K562 (cell line): ENCODE measurements around the gene TK1. TPM values are rescaled to one million over a fixed set of nuclear protein-coding genes. Genes with fewer than 3 reads are reported as not detected.

Source experiments
- CBX3 ChIP-seq, 2 experiments: IDR thresholded peaks; 1 replicate in 1 of 2; 2 replicates in 1 of 2; pipeline ENCODE4 v1.6.1; 2012; ENCODE audit warnings: inconsistent platforms in 2 of 2, low read length in 2 of 2, borderline replicate concordance in 1 of 2, control low read depth in 1 of 2
- CBX5 ChIP-seq: IDR thresholded peaks from 2 replicates; pipeline ENCODE4 v1.6.1; 2014; ENCODE audit warnings: low read depth, borderline replicate concordance
- CCNT2 ChIP-seq: IDR thresholded peaks from 2 replicates; pipeline ENCODE4 v1.6.1; 2011; ENCODE audit warnings: borderline replicate concordance, low read depth, mild to moderate bottlenecking, moderate library complexity, mixed read lengths, low read length; ENCODE audit not compliant: insufficient read length; ENCODE audit errors: extremely low read depth
- E2F3 ChIP-seq: fragments of 250-450 bp; sonication (Bioruptor Pico); IDR thresholded peaks from 2 replicates; pipeline ENCODE4 v1.4.0; 2020; ENCODE audit warnings: mild to moderate bottlenecking
- FOXK1 ChIP-seq: sonication (generic); formaldehyde crosslinking; IDR thresholded peaks from 2 replicates; pipeline ENCODE4 v1.8.0; 2022; ENCODE audit warnings: missing genetic modification reagents, mild to moderate bottlenecking, borderline replicate concordance
- FOXK2 ChIP-seq, 2 experiments: fragments of 450-650 bp; IDR thresholded peaks in 1 of 2; conservative IDR thresholded peaks in 1 of 2; 2 replicates each; pipeline ENCODE4 v1.6.1; 2016; ENCODE audit warnings: low read depth in 2 of 2, mild to moderate bottlenecking in 1 of 2
- HMGN3 ChIP-seq: IDR thresholded peaks from 2 replicates; pipeline ENCODE4 v1.6.1; 2011; ENCODE audit warnings: borderline replicate concordance, low read depth, mild to moderate bottlenecking, mixed read lengths, low read length; ENCODE audit not compliant: insufficient read length; ENCODE audit errors: extremely low read depth
- L3MBTL2 ChIP-seq: fragments of 450-650 bp; IDR thresholded peaks from 2 replicates; pipeline ENCODE4 v1.6.1; 2016; ENCODE audit warnings: mild to moderate bottlenecking, moderate library complexity
- MEF2D ChIP-seq: conservative IDR thresholded peaks from 2 replicates; pipeline ENCODE4 v1.6.1; 2016; ENCODE audit warnings: low read depth, missing genetic modification characterization, missing compliant biosample characterization
- NELFE ChIP-seq: IDR thresholded peaks from 2 replicates; pipeline ENCODE4 v1.6.1; 2011; ENCODE audit warnings: mild to moderate bottlenecking; ENCODE audit not compliant: insufficient read depth, insufficient read length
- NONO ChIP-seq, 2 experiments: fragments of 200-400 bp in 1 of 2; fragments of 450-650 bp in 1 of 2; formaldehyde crosslinking in 1 of 2; IDR thresholded peaks; 2 replicates each; pipeline ENCODE4 v1.6.1; 2017; ENCODE audit warnings: low read depth in 2 of 2, mild to moderate bottlenecking in 2 of 2, moderate library complexity in 2 of 2, low read length in 1 of 2
- PKNOX1 ChIP-seq: fragments of 450-650 bp; IDR thresholded peaks from 2 replicates; pipeline ENCODE4 v1.6.1; 2016
- POLR2H ChIP-seq: IDR thresholded peaks from 2 replicates; pipeline ENCODE4 v1.6.1; 2016; ENCODE audit warnings: missing genetic modification characterization, low read depth, mild to moderate bottlenecking, control low read depth, missing compliant biosample characterization, moderate library complexity
- PRMT5 ChIP-seq: sonication (generic); formaldehyde crosslinking; IDR thresholded peaks from 2 replicates; pipeline ENCODE4 v1.5.0; 2020; ENCODE audit warnings: missing genetic modification reagents
- SRSF3 ChIP-seq: fragments of 200-400 bp; formaldehyde crosslinking; IDR thresholded peaks from 2 replicates; pipeline ENCODE4 v1.6.1; 2016; ENCODE audit warnings: mild to moderate bottlenecking, low read length, moderate library complexity; ENCODE audit not compliant: insufficient read depth
- SUPT5H ChIP-seq: fragments of 450-650 bp; IDR thresholded peaks from 2 replicates; pipeline ENCODE4 v1.6.1; 2016
- TRIM28 ChIP-seq: fragments of 450-650 bp; IDR thresholded peaks from 2 replicates; pipeline ENCODE4 v1.6.1; 2017
- YBX1 ChIP-seq: fragments of 450-650 bp; IDR thresholded peaks from 2 replicates; pipeline ENCODE4 v1.7.1; 2016; ENCODE audit warnings: mild to moderate bottlenecking
- ZNF124 ChIP-seq: sonication (generic); formaldehyde crosslinking; IDR thresholded peaks from 2 replicates; pipeline ENCODE4 v1.8.1; 2022; ENCODE audit warnings: missing genetic modification reagents
- ZNF3 ChIP-seq: fragments of 250-450 bp; sonication (Bioruptor Pico); IDR thresholded peaks from 2 replicates; pipeline ENCODE4 v1.5.0; 2021; ENCODE audit warnings: mild to moderate bottlenecking, moderate library complexity
- ZNF444 ChIP-seq: fragments of 250-450 bp; sonication (Bioruptor Pico); IDR thresholded peaks from 2 replicates; pipeline ENCODE4 v1.4.0; 2020; ENCODE audit warnings: mild to moderate bottlenecking, moderate library complexity
- ZNF586 ChIP-seq: fragments of 450-650 bp; formaldehyde crosslinking; conservative IDR thresholded peaks from 2 replicates; pipeline ENCODE4 v1.4.0; 2020; ENCODE audit warnings: mild to moderate bottlenecking, moderate library complexity
- ZNF589 ChIP-seq: fragments of 200-800 bp; sonication (Bioruptor generic); IDR thresholded peaks from 2 replicates; pipeline ENCODE4 v1.6.1; 2016; ENCODE audit warnings: low read depth, missing genetic modification characterization, missing compliant biosample characterization
- ZNF717 ChIP-seq: fragments of 250-450 bp; sonication (Bioruptor Pico); IDR thresholded peaks from 2 replicates; pipeline ENCODE4 v1.5.0; 2021
- polyA plus RNA-seq, 8 experiments: library from polyadenylated mRNA; depleted of rRNA in 4 of 8; stranded (reverse) in 5 of 8; unstranded in 3 of 8; fragments of >200 nt; fragmentation: Nextera tagmentation in 2 of 8; fragmentation: Illumina TruSeq in 1 of 8; extraction: Ambion mirVana in 2 of 8; extraction: Trizol in 1 of 8; gene quantifications; 2 replicates each; pipeline versions ENCODE4 v1.2.1 to v1.2.3, GENCODE V29; 2011 to 2014; ENCODE audit warnings: inconsistent platforms in 1 of 8, missing spikeins in 1 of 8
- total RNA-seq, 7 experiments: library from RNA; depleted of rRNA in 6 of 7; stranded (reverse); fragments of >200 nt in 6 of 7; fragmentation: Illumina TruSeq in 2 of 7; extraction: Trizol in 2 of 7; gene quantifications; 2 replicates each; pipeline versions ENCODE4 v1.2.1 to v1.2.3, GENCODE V29; 2011 to 2021; ENCODE audit warnings: low replicate concordance in 1 of 7
- TF ChIP-seq, protein P1 (sequence below): sonication (generic); formaldehyde crosslinking; IDR thresholded peaks from 2 replicates; pipeline ENCODE4 v1.8.0; 2022; ENCODE audit warnings: mild to moderate bottlenecking, missing genetic modification reagents
- TF ChIP-seq, protein P2 (sequence below): fragments of 250-450 bp; sonication (Bioruptor Pico); IDR thresholded peaks from 2 replicates; pipeline ENCODE4 v1.8.0; 2021; ENCODE audit warnings: borderline replicate concordance, mild to moderate bottlenecking, moderate library complexity; ENCODE audit not compliant: poor library complexity, severe bottlenecking

TK1 gene
- total and polyA plus RNA-seq, 9 of the 15 experiments (the other 6 are each of a cell fraction or from before 2014, with no cell fraction given): 8.4 to 280 (median 103) TPM

DNA sequence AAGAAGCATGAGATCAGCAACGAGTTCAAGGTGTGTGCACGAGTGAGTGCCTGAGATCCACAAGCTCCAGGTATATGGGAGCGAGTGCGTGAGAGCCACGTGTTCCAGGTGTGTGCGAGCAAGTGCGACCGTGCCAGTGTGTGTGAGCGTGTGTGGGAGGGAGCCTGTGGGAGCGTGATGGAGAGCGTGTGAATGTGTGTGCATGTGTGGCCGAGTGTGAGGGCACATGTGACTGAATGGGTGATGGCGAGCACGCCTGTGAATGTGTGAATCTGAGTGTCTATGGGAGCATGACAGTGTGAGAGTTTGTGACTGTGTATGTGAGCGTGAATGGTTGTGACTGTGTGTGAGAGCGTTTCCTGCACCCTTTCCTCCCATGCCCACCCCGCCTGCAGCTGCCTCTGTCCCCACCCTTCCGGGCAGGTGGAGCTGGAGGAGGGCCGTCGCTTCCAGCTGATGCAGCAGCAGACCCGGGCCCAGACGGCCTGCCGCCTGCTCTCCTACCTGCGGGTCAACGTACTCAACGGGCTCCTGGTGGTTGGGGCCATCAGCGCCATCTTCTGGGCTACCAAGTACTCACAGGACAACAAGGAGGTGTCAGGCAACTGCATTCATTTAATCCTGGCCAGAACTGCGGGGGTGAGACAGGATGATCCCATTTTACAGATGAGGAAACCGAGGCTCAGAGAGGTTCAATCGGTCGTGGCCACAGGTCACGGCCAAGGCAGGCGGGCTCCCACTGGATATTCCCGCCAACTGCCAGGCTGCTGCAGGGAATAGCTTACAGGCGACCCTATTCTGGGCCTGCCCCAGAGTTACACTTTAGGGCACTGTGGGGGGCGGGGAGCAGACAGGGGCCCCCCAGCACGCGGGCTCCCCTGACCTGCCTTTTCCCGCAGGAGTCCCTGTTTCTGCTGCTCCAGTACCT is 52.6 kb downstream of the TK1 start (continued):
- TF ChIP-seq FOXK1: no peak
- TF ChIP-seq ZNF3 (CRISPR knock-in tag): no peak
- TF ChIP-seq ZNF717 (CRISPR knock-in tag): no peak
- TF ChIP-seq PKNOX1: peak; percentile 34; the same call in 1 of the 2 replicates
- TF ChIP-seq POLR2H (tag): no peak
- TF ChIP-seq L3MBTL2: no peak
- TF ChIP-seq ZNF444: no peak
- TF ChIP-seq TRIM28: peak; percentile 30; the same call in 1 of the 2 replicates
- TF ChIP-seq, protein P1, sequence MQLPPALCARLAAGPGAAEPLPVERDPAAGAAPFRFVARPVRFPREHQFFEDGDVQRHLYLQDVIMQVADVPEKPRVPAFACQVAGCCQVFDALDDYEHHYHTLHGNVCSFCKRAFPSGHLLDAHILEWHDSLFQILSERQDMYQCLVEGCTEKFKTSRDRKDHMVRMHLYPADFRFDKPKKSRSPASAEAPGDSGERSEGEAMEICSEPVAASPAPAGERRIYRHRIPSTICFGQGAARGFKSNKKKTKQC: no peak
- TF ChIP-seq PRMT5 (CRISPR knock-in tag): no peak
- no peak for TF ChIP-seq ZNF589
- no peak for TF ChIP-seq E2F3 (CRISPR knock-in tag)
- peak; percentile 77 to 82 for TF ChIP-seq FOXK2 (conservative IDR thresholded peaks at IDR 0.05 in 1 of 2, IDR thresholded peaks at IDR 0.05 in 1 of 2; ENCODE audit: low read depth in 2 of 2)
- peak in 1 of 2 experiments; percentile 83; a peak in 1 of 3 replicates for TF ChIP-seq CBX3 (IDR thresholded peaks at IDR 0.05; ENCODE audit: borderline replicate concordance in 1 of 2, low read length in 2 of 2)
- peak in 1 of 2 experiments; percentile 68; a peak in 1 of 4 replicates for TF ChIP-seq NONO (IDR thresholded peaks at IDR 0.05; ENCODE audit: low read depth in 2 of 2, low read length in 1 of 2)
- TF ChIP-seq ZNF586: no peak
- TF ChIP-seq SUPT5H: no peak
- TF ChIP-seq ZNF124 (CRISPR knock-in tag): no peak
- TF ChIP-seq SRSF3: no peak
- TF ChIP-seq, protein P2, sequence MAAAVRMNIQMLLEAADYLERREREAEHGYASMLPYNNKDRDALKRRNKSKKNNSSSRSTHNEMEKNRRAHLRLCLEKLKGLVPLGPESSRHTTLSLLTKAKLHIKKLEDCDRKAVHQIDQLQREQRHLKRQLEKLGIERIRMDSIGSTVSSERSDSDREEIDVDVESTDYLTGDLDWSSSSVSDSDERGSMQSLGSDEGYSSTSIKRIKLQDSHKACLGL (CRISPR knock-in tag): no peak
- no peak for TF ChIP-seq YBX1
- TF ChIP-seq CCNT2: no peak
- TF ChIP-seq HMGN3: peak; percentile 14
- TF ChIP-seq MEF2D: no peak
- TF ChIP-seq NELFE: no peak
- TF ChIP-seq CBX5: no peak
